ENCODE measurements around the gene DRAXIN.

Gene DRAXIN, protein sequence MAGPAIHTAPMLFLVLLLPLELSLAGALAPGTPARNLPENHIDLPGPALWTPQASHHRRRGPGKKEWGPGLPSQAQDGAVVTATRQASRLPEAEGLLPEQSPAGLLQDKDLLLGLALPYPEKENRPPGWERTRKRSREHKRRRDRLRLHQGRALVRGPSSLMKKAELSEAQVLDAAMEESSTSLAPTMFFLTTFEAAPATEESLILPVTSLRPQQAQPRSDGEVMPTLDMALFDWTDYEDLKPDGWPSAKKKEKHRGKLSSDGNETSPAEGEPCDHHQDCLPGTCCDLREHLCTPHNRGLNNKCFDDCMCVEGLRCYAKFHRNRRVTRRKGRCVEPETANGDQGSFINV

GRCh38 chr1:11691302-11691914 lies at the start of gene DRAXIN:
Gene DRAXIN (plus strand): TSS chr1:11691710. CDS start chr1:11706259, 14,549 bp downstream.
- DNase-seq = no peak

- no peak for DNase-seq
Measured at GRCh38 chr1:11641776-11642305, 49.7 kb upstream of the DRAXIN start.

DNA sequence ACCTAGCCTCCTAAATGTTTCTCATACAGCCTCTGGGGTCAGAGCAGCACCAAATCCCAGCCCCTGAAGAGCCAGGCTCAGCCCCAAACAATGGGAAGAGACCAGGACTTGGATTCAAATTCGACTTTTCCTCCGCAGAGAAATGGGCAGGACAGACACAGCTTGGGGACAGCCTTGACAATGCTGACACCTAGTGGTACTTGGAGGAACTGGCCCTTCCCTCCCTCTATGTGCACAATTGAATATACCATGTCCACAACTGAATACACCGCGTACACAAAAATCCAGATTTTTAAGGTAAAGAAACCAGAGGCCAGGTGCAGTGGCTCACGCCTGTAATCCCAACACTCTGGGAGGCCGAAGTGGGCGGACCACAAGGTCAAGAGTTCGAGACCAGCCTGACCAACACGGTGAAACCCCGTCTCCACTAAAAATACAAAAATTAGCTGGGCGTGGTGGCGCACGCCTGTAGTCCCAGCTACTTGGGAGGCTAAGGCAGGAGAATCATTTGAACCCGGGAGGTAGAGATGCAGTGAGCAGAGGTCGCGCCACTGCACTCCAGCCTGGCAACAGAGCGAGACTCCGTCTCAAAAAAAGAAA lies 49.0 kb upstream of the DRAXIN start:
- DNase-seq = peak; percentile 71

DNA sequence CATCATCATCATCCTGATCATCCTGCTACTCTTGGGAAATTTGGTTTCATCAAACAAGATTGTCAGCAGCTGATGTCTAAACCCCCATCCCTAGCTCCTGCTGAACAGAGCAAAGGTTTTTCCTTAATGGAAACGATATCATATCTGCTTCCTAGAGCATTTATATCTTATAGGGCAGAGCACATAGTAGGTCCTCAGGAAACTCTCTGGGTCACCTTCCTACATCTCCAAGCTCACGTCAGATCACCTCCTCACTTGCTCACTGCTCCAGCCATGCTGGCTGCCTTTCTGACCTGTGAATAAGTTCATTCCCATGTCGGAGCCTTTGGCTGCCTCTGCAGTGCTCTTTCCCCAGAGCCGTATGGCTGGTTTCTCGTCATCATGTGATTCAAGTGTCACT lies 47.7 kb upstream of the DRAXIN start:
- DNase-seq = no peak

GRCh38 chr1:11645270-11645669 lies 46.2 kb upstream of the DRAXIN start:
- DNase-seq = no peak

DNA sequence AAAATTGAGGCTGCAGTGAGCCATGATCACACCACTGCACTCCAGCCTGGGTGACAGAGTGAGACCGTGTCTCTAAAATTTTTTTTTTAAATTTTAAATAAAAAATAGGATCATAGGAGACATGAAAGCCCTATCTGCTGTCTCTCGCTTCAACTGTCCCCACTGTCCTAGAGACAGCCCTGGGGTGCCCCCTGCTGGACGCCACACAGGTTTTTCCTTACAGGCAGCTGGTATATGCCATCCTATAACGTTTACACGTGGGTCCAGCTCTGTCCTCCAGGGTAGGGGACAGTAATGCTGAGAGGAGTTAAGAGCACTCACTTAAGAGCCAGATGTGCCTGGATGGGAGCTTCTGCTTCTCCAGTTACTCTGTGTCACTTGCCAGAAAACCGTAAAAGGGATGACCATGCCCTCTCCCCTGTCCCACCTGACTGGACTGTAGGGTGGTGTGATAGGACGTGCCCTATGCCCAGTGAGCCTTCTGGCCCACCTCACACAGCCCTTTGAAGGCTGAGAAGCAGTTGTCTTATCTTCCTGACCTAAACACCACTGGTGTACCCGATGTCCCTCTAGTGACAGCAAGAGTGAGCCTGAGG lies 45.7 kb upstream of the DRAXIN start:
- peak; percentile 84 for DNase-seq

GRCh38 chr1:11646317-11646716 lies 45.2 kb upstream of the DRAXIN start:
- no peak for DNase-seq

- no peak for DNase-seq
Measured at GRCh38 chr1:11647333-11647732, 44.2 kb upstream of the DRAXIN start.

DNA sequence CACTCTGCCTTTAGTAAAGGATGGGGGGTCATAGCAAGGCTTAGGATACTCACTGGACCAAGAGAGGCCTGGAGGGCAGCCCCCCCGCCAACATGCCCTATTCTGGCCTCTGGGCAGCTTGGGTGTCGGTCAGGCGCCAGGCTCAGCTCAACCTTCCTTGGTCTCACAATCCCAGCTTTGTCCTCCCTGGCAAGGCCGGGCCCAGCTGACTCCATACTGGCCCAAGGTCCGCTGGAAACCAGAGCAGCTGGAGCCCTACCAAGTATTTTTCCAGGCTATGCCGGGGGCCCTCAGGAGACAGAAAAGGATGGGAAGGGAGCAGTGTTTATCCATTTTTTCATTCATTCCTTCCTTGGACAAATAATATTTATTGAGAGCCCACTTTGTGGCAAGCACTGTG lies 43.5 kb upstream of the DRAXIN start:
- no peak for DNase-seq

GRCh38 chr1:11648732-11649158 lies 42.8 kb upstream of the DRAXIN start:
- peak; percentile 32 for DNase-seq

DNA sequence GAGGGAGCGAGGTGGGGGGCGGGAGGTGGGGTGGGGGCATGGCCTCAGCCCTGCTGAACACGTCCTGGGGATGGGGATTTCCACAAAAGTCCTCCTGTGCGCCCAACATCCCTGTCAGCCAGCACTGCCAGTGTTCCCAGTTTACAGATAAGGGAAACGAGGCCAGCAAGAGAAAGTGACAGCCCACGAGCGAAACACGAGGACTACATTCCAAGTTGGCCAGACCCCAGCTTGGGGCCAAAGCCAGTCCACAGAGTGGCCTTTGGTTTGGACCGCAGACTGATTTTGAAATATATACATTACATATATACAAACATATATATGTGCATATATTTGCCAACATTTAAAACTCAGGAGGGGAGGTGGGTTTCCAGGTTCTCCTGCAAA lies 42.3 kb upstream of the DRAXIN start:
- DNase-seq = no peak

GRCh38 chr1:11649624-11650330 lies 41.7 kb upstream of the DRAXIN start:
- no peak for DNase-seq

DNA sequence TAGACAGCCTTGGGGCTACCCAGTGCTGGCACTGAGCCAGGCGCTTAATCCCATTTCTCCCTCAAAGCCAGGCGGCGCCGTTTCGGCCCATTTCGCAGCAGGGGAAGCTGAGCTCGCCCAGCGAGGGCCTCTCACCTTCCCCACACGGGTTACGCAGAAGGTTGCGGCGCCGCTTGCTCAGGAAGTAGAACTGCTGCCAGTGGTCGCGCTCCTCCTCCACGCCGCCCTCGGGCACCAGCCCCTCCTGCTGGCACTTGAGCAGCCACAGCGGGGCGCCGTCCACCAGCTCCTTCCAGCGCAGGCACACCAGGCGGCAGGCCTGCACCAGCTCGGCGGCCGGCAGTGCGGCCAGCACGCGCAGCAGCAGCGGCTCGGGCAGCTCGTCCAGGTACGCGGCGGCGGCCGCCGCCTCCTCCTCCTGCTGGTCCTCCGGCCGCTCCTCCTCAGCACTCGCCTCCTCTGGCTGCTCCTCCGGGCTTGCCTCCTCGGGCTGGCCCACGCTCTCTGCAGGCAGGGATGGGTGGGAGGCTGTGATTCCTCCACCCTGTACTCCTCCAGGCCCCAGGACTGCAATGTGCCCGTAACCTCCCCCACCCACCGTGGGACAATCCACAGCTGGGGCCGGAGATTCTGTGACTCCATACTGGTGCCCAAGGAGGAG lies 41.0 kb upstream of the DRAXIN start:
- DNase-seq = peak; percentile 74

DNA sequence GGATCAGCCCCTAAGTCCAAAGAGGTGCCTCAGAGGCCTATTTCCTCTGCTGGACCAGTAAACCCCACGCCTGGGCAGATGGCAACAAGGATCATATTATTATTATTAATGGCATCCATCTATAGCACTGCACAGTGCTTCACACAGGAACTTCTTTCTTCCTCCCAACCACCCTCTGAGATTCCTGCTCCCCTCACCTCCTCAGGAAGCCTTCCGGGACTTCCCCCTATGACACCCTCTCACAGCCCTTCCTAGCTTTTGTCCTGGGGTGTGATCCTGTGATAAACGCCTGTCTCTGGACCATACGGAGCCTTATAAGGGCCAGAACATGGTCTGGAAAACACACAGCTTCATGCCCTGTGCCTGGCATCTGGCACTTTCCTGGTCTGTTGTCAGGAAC lies 40.5 kb upstream of the DRAXIN start:
- DNase-seq = no peak

DNA sequence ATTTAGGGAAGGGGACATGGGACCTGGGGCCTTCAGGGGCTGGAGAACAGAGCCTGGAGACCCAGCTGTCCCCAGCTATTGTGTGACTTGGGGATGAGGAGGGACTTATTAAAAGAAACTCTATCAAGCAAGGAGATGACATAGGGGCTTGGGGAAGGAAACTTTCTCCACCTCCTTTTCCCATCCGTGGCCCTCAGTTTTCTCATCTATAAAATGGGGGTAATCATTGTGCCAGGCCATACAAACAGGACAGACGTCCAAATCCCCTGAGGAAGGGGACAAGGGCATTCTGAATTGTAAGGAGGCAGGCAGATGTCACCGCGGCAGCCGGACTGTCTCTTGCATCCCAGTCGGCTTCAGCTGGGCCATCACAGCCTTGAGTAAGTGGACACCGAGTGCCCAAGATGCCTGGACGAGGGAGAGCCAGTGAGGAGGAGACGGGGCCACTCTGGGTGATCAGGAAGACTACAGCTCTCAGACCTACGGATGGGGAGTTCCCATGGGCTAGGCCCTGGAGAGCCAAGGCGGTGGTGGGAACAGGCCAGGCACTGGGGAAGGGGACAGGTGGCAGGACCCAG lies 39.2 kb upstream of the DRAXIN start:
- DNase-seq = no peak

- no peak for DNase-seq
Measured at GRCh38 chr1:11653101-11653860, 38.2 kb upstream of the DRAXIN start.

DNA sequence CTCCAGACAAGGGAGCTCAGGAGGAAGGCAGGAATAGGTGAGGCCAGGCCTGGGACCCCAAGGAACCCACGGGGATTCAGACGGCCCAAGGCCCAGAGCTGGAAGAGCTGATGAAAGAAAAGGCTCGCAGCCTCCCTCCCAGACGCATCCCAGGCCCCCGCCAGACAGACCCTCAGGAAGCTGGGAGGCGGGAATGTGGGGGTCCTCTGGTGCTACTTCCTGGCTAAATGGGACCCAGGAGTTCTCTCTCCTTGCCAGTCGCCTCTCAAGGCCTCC lies 37.7 kb upstream of the DRAXIN start:
- DNase-seq = no peak

- DNase-seq = peak; percentile 72
Measured at GRCh38 chr1:11654137-11654938, 37.2 kb upstream of the DRAXIN start, which contains the start of the genes FBXO2 and FBXO44. Gene FBXO2 (minus strand): TSS chr1:11654429. CDS start chr1:11654340, 89 bp downstream. Gene FBXO44 (plus strand): TSS chr1:11654877. CDS start chr1:11655836, 959 bp downstream.

- no peak for DNase-seq
Measured at GRCh38 chr1:11654939-11655808, 36.3 kb upstream of the DRAXIN start.

Data from activated CD4-positive, alpha-beta T cell treated with anti-CD3 and anti-CD28 coated beads, Interleukin-2, amount 50 U/mL, for 1 hour (primary cell).